SK-N-DZ (cell line): Measurements from ENCODE around the gene ENOX1.

Experiments
- DNase-seq: peaks from one replicate; pipeline ENCODE4 v3.0.0-alpha.2; 2015; ENCODE audit warnings: low spot score

The ENOX1 gene

DNA sequence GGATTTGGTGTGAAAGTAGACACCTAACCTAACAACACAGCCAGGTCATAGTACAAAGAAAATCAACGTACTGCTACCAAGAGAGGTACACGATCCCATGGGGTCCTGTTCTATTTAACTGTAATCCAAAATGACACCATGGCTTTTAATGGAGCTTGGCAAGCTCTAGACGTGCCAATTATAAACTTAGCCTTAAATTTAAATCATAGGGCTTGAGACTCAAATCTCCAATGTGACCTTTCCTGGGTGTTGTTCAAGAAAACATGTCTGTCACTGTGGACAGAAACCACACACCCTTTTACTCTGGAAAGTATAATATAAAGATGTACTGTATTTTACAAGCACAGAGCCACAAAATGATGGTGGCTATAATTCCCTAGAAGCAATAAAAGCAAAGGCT lies 299.3 kb downstream of the ENOX1 start:
- peak; percentile 97 for DNase-seq

DNA sequence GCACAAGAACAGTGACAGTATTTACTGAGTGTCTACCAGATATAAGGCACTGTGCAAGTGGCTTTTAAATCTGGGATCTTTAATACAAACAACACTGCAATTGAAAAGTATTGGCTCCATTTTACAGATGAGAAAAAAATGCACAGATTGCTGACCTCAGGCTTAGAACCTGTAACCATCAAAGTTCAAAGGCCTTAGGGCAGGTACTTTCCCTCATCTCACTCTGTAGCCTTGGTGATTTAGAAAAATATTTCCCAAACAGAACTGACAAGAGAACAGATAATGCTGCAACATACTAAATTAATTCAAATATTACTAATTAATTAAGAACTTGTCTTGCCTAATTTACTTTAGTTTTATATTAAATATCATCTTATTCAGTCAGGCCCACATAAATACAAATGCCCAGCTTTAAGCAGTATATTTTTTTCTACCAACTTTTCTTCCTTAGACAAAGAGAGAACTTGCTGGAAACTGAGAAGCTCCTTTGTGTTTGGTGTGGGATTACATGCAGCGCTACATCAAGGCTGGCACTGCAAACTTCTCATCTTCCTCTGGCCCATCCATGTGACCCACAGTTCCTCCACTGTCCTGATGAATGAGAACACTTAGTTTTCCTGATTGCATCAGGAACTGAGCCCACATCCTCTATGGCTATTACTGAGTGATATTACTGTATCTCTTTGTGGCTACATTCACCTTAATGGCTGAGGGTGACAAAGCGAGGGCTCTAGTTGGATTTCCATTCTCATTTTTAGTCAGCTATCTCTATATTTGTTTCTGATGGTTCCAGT lies 302.1 kb downstream of the ENOX1 start:
- no peak for DNase-seq

DNA sequence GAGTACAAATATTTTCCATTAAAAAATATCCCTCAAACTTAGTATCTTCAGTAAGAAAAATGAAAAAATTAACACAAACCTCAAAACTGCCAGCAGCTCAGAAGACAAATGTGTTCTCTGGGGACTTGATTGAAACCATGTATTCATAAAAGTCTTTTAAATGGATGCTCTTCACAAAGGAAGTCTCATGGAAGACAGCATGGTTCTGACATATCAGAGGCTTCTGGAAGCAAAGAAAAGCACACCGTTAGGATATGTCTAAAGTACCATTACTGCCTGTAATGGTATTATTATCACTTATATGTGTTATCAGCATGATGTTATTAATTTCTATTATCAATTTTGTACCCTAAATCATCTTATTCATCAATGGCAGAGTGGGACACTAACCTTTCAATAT lies 302.8 kb downstream of the ENOX1 start:
- no peak for DNase-seq

DNA sequence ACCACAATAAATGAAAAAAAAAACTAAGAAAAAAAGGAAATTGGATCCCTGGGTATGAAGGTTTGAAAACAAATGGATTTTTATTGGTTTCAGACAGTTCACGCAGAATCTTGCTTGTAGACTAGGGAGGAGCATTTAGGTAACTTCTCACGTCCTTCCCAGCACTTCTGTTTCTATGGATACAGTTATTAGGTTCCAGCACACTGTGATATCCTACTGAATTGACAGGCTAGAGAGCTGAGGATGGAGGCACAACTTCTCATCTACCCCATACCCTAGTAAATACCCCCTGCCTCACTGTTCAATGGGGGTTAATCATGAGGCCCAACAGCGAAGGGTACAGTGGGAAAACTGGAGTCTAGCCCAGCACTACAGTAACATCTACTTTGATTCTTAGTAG lies 304.1 kb downstream of the ENOX1 start:
- DNase-seq: no peak

DNA sequence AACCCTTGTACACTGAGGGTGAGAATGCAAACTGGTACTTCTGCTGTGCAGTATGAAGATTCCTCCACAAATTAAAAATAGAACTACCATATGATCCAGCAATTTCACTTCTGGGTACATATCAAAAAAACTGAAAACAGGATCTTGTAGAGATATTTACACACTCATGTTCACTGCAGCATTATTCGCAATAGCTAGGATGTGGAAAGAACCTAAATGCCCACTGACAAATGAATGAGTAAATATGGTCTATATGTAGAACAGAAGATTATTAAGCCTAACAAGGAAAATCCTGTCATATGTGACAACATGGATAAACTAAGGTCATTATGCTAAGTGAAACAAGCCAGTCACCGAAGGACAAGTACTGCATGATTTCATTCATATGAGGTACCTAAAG lies 304.7 kb downstream of the ENOX1 start:
- no peak for DNase-seq

DNA sequence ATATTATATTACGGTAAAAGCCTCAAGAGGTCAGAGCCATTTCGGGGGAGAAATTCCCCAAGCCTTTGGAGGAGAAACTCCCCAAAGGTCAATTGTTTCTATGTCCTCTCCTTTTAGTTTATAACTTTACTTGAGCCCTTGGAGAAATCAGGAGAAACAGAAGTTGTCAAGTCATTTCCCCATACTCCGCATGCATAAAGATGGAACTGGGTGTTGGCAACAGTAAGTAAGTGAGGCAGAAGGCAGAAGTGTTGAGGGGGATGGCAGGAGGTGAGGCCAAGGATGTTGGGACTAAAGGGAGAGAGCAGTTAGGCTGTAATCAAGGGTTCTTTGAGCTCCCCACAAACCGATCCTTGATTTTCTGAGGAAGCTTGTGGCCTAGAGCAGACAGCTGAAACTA lies 307.9 kb downstream of the ENOX1 start:
- no peak for DNase-seq

DNA sequence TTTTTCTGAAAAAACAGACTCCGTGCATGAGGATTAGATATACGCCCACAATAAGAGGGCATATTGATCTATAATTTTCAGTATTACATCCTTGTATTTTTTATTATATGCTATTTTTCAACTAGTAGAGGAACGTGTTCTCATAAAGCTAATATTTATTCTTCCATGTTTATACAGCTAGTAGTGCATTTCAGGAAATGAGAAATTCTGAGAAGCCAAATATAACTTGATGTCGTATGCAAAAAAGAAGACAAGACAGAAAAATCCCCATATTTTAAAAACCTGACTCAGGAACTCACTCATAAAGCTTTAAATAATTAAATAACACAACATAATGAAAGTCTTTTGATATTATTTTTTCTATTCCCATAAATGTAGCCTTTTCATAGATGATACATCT lies 308.6 kb downstream of the ENOX1 start:
- no peak for DNase-seq

DNA sequence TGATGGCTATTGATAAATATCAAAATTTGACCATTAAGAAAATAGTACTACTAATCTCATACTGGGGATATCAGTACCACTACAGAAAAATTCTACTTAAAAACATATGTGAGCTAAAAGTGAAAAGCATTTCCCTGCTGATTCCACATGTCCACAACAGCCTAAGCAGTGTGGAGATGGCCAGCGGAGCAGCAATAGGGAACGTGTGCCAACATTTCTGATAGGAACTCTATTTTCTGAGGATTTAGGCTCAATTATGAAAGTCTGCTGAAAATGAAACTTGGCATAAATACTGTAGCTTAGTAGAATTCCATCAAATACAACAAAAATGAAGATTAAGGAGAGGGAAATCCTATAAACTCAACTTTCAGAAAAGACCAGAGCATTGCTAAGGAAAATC lies 311.6 kb downstream of the ENOX1 start:
- no peak for DNase-seq

DNA sequence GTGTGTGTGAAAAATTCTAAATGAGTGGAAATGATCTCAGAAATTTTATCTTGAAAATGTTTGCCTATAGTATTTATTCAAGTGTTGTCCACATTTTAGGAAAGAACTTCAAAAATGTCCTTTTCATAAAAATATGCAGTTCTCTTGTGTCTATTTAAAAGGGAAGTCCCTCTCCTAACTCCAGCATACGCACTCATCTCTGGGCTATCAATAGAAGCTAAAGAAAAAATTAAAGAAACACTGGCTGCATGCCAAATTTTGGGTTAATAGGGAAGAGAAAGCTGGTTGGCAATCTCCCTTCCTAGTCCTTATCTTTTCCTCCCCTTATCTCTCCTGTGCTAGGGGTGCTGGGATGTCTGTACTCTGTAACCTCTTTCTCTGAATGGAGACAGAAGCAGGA lies 313.3 kb downstream of the ENOX1 start:
- DNase-seq: peak; percentile 87

DNA sequence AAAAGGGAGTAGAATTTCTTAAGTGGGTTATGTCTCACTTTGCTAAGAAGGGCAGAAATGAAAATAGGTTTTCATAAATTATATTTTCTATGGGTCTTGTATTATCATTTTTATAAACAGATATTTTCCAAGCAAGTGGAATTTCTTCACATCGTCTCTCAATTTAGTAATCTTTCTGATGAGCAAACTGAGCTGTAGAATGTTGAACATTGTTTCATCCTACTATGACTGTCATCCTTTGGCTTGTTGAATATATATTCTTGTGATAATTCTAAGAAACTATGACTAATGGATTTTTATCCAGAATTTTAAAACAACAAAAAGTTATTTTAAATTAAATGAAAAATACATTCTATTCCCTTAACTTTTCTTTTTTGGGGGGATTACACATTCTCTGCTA lies 313.8 kb downstream of the ENOX1 start:
- DNase-seq: no peak

DNA sequence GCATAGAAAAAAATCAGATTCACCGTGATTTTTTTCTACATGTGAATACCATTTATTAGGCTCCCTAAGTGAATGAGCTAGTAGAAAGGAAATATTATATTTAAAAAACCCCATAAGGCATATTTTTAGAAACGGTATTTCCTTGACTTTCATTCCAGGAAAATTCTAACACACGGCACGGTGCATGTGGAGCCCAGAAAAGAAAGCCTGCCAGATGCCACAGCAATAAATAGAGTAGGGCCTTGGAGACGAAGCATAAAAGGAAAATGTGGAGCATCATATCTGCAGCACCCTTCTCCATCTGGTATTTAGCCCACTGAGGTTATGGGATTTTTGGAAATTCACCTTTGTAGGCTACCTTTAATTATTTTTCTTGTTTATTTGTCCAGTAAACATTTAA lies 314.4 kb downstream of the ENOX1 start:
- no peak for DNase-seq

DNA sequence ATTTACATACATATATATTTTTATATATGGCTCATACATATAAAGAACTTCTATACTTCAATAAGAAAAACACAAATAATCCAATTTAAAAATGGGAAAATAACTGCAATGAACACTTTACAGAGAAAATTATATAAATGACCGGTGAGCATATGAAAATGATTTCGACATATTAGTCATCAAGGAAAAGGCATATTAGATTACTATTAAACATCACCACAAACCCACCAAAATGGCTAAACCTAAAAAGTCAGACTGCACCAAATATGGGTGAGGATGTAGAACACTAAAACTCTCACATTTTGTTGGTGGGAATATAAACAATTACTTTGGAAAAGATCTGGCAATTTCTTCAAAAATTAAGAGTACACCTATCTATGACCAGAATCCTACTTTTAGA lies 316.2 kb downstream of the ENOX1 start:
- no peak for DNase-seq

DNA sequence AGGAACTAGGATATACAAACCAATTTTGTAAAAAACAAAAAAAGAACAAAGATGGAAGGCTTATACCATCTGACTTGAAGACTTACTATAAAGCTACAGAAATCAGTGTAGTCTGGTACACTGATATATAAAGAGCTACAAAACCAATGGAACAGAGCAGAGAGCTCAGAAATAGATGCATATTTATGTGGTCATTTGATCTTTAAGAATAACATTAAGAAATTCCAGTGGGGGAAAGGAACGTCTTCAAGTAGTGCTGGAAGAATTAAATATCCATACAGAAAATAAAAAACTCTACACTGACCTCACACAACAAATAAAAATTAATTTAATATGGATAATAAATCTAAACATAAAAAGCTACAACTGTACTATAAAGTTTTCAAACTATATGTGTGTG lies 317.0 kb downstream of the ENOX1 start:
- DNase-seq: no peak

DNA sequence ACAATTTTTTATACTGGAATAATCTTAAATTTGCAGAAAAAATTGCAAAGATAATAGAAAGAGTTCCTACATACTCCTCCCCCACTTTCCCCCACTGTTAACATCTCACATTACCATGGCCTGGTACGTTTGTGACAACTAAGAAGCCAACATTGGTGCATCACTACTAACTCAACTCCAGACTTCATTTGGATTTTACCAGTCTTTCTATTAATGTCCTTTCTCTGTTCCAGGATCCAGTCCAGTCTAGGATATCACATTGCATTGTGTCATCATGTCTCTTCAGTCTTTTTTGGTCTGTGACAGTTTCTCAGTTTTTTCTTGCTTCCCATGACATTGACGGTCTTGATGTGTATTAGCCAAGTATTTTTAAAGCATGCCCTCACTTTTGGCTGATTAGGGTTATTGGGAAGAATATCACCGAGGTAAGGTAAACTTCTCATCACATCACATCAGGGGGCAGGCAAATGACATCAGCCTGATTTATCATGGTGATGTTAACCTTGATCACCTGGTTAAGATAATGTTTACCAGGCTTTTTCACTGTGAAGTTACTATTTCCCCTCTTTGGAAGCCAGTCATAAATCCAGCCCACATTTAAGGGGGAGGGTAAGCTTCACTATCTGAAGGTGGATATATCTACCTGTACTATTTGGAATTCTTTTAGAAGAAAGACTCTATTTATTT lies 322.1 kb downstream of the ENOX1 start:
- no peak for DNase-seq

DNA sequence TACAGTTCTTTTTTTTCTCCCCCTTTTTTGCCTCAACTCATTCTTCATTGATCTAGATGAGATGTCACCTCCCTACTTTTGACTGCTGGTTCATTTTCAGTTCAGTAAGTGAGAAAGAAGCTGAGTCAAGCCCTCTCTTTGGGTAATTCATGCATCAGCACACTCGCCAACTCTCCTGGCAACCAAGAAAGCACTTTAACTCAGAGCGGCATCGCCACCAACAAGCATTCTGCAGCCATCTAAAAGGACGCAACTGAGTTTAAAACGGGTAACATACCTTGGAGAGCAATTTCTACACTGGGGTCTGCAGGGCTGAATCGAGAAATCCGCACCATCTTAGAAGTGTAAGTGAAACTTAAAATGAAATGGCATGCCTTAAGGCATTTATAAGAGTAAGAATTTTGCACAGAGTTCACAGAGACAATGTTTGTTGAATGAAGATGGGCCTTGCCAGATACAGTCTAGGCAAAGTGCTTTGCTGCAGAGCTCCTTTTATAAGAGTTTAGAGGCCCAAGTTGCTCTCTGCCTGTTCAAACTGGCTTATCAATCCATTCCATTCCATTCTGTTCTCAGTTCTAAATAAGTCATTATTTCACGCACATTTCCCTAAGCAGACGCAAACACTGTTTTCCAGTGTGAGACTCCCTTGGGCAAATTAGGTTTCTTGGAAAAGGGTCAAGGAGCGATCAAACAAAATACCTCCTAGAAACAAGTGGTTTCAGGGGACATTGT lies 338.0 kb downstream of the ENOX1 start:
- no peak for DNase-seq

DNA sequence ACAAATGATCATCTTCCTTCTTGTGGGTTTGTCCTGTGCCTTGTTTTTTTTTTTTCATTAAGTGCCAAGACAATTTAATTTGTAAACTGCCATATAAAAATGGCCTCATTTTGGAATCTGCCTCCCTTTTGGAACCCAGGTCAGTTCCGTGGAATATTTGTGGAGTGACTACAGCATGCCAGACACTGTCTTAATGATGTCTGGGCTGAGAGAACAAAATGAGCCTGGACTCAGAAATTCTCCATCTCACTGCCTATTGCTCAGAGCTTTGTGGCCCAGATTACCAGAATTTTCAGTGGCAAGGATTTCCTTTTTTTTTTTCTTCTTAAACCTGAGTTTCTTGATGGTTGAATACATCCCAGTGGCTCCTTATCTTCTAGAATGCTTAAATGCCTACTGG lies 340.6 kb downstream of the ENOX1 start:
- no peak for DNase-seq

DNA sequence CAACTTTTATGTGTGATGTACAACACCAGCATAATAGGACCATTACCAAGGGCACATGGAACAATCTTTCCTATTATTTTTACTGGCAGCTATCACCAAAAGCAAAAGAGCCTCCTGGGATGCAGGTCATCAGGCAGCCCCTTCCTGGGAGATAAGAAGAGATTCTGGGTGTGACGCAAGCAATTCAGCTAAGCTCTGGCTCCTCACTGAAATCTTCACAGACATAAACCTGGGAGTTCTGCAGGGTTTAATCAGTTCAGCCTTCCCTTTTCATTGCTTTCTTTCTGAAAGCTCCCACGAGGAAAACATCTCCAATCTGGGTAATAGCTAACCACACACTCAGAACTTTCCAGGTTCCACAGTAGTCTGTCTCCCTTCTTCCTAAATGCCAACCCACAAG lies 341.1 kb downstream of the ENOX1 start:
- DNase-seq: no peak

DNA sequence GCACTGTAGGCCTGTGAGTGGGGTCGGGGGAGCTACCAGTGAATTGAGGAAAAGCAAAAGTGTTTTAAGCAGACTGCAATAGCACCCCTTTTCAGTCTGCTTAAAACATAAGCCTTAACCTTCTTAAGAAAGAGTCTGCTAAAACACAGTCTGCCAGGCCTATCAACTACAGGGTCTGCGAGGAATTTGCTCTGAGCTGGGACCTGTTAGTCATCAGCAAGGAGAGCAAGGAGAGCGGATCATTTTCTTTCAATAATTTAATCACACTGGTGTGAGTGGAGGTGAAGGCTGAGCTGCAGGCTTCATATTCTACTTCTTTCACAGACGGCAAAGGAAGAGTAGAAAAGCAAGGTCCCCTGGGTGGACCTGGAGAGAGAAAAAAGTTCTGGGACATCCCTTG lies 342.7 kb downstream of the ENOX1 start:
- DNase-seq: peak; percentile 70

DNA sequence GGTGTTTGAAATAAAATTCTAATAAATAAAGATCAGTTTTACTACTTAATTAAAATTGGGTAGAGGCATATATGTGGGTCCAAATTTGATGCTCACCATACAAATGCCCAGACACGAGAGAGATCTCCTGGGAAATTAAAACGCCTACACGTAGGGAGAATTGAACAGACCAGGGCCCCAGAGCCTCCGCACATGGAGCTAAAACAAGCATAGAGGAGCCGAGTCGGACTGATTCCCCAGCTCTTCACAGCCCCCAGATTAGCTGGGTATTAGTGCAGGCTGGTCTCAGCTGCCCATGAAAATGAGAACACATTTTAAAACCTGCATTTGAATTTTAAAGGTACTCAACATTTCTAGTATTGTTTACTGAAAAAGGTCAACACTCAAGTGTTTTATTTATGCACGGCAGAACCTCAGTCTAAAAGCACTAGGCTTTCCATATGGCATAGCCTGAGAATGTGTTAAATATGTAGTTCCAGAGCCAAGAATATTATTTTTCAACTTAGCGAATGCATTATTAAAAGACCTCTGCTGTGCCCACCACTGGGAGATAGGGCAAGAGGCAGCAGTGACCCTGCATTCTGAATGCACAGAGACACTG lies 344.8 kb downstream of the ENOX1 start:
- DNase-seq: no peak

DNA sequence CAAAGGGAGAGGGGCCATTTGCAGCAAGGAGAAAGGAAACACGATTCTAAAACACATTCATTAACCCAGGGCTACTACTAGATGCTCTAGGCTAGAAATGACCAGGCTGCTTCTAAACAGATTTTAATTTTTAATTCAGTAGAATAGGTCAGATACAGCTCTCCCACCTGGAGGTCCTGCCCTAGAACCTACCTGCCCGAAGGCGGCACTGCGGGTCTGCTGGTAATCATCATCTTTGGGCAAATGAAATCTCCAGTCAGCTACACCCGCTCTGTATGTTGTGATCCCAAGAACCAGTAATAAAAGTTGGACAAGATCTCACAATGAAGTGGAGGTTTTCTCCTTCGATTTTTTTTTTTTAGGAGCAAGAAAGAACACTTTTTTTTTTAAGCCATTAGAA lies 345.3 kb downstream of the ENOX1 start:
- DNase-seq: no peak

DNA sequence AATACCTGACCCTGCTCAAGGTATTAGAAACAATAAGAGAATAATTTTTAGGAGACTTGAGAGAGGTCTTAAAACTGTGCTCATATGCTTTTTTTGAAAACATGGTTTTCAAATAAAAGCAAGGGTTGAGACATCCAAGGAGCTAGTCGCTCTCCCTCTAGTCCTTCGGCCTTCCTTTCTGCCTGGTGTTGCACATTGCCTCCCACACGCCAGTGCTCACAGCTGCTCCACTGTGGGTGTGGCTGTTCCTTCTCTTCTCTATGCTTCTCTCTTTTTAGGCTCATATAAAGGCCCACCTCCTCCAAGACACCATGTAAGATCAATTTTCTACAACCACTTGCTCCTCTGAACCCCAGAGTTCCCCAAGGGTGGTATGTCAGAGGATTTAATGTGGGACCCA lies 352.6 kb downstream of the ENOX1 start:
- DNase-seq: no peak

DNA sequence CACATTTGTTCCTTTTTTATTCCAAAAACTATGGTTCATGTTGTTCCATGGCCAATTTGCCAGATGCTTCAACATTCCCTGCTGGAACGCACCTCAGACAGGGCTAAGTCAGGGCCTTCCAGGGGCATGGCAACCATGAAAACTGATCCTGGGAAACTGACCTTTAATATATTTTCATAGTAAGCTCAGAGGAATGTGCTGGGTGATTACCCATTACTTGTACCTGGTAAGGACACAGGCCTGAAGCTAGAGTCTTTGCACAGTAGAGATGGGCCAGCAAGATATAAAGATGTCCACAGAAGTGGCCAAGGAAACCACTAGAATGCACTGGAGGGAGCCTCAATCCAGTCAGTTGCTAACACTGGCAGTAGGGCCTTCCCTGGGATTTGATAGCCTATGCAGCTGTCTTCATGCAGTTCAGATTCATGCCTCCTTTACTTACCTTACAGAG lies 353.1 kb downstream of the ENOX1 start:
- no peak for DNase-seq
